A673 (cell line): Measurements from ENCODE around the gene DGAT2.

Experiments used
- CTCF ChIP-seq: fragments of 300-800, 200-600 bp; sonication (generic); conservative IDR thresholded peaks from 2 replicates; pipeline ENCODE4 v1.5.1; 2017; ENCODE audit warnings: low read depth, mild to moderate bottlenecking, antibody characterized with exemption, low read length, moderate library complexity, mixed read lengths
- EZH2 ChIP-seq: fragments of 200-600 bp; sonication (generic); IDR thresholded peaks from 2 replicates; pipeline ENCODE4 v1.6.1; 2017; ENCODE audit warnings: borderline replicate concordance, low read depth, mild to moderate bottlenecking, mixed read lengths, antibody characterized with exemption, low read length; ENCODE audit not compliant: poor library complexity, severe bottlenecking

DNA sequence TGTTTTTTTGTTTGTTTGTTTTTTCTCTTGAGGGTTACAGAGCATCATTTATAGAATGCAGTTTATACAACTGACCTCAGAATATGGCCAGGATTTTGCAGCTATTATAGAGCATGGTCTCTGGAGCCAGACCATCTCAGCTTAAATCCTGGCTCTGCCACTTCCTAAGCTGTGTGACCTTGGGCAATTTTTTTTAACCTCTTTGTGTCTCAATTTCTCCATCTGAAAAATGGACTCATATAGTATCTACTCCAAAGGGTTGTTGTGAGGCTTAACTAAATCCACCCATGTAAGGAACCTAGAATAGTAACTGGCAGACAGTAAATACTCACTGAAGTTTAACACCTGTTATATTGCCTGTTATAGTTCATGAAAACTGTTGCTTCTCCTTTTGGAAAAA lies 8.3 kb upstream of the DGAT2 start:
- no peak for TF ChIP-seq EZH2
- no peak for TF ChIP-seq CTCF
